Endodermal cell (in vitro differentiated cells): ENCODE measurements around the gene EFCAB8. TPM values are rescaled to one million over a fixed set of nuclear protein-coding genes. Genes with fewer than 3 reads are reported as not detected.

ENCODE experiments used
- DNase-seq: peaks from one replicate; pipeline ENCODE4 v3.0.0-alpha.2; 2017
- H3K27ac ChIP-seq: 2 replicates; pipeline ENCODE4 v1.5.1; 2013; ENCODE audit warnings: mild to moderate bottlenecking, low read depth, low read length, moderate library complexity
- H3K27me3 ChIP-seq: 2 replicates; pipeline ENCODE4 v1.6.1; 2013; ENCODE audit warnings: mild to moderate bottlenecking, low read length, moderate library complexity; ENCODE audit not compliant: insufficient read depth, control insufficient read depth, poor library complexity, severe bottlenecking
- H3K36me3 ChIP-seq: 2 replicates; pipeline ENCODE4 v1.7.0; 2013; ENCODE audit warnings: mild to moderate bottlenecking, low read length, moderate library complexity; ENCODE audit not compliant: control insufficient read depth, insufficient read depth
- H3K4me1 ChIP-seq: one replicate; pipeline ENCODE4 v1.7.0; 2013; ENCODE audit warnings: low read length; ENCODE audit not compliant: control insufficient read depth, insufficient read depth
- H3K4me3 ChIP-seq: 2 replicates; pipeline ENCODE4 v1.5.1; 2013; ENCODE audit warnings: mild to moderate bottlenecking, low read length, moderate library complexity
- H3K9ac ChIP-seq: 2 replicates; pipeline ENCODE4 v1.6.1; 2013; ENCODE audit warnings: mild to moderate bottlenecking, low read length, moderate library complexity; ENCODE audit not compliant: poor library complexity, severe bottlenecking; ENCODE audit errors: extremely low read depth
- H3K9me3 ChIP-seq: 2 replicates; pipeline ENCODE4 v1.6.1; 2013; ENCODE audit warnings: mild to moderate bottlenecking, low read length, moderate library complexity; ENCODE audit not compliant: control insufficient read depth
- H3K27ac Mint-ChIP-seq: 2 replicates; pipeline ENCODE4 v1.8.0; 2020; ENCODE audit warnings: mixed read lengths
- H3K27me3 Mint-ChIP-seq: 2 replicates; pipeline ENCODE4 v1.8.0; 2021; ENCODE audit warnings: mild to moderate bottlenecking, mixed read lengths; ENCODE audit not compliant: insufficient read depth
- H3K36me3 Mint-ChIP-seq: 2 replicates; pipeline ENCODE4 v1.8.0; 2020; ENCODE audit warnings: low read depth, mixed read lengths
- H3K4me1 Mint-ChIP-seq: 2 replicates; pipeline ENCODE4 v1.8.0; 2020; ENCODE audit warnings: mixed read lengths
- H3K4me3 Mint-ChIP-seq: 2 replicates; pipeline ENCODE4 v1.8.0; 2020; ENCODE audit warnings: mild to moderate bottlenecking, moderate library complexity, mixed read lengths
- H3K9me3 Mint-ChIP-seq: 2 replicates; pipeline ENCODE4 v1.8.0; 2020; ENCODE audit warnings: mild to moderate bottlenecking, mixed read lengths
- WGBS, 2 experiments: methylation state at CpG; one replicate each; pipeline versions ENCODE4 v1.1.5 to v1.1.7; 2013; ENCODE audit warnings: missing lambda C conversion rate in 2 of 2, mixed read lengths in 1 of 2; ENCODE audit not compliant: insufficient coverage in 1 of 2, insufficient read length in 1 of 2; 5-methylcytosine and 5-hydroxymethylcytosine counted together
- total RNA-seq, 2 donors: library from RNA; stranded (reverse); fragmentation: NEBNext Ultra II Directional in 1 of 2; extraction: Animal tissue kit (Norgen Biotek cat#: 25700) in 1 of 2; gene quantifications; 2 replicates in 1 of 2; 3 replicates in 1 of 2; pipeline ENCODE4 v1.2.1, GENCODE V29; 2021
- TF ChIP-seq, protein P1 (sequence below): fragments of 200-600 bp; sonication (generic); conservative IDR thresholded peaks from 2 replicates; pipeline ENCODE4 v1.5.0; 2021; ENCODE audit warnings: antibody characterized with exemption, mild to moderate bottlenecking

Gene EFCAB8
- total RNA-seq, 2 donors from 2014 or later = 0.44 to 1.0 TPM

DNA sequence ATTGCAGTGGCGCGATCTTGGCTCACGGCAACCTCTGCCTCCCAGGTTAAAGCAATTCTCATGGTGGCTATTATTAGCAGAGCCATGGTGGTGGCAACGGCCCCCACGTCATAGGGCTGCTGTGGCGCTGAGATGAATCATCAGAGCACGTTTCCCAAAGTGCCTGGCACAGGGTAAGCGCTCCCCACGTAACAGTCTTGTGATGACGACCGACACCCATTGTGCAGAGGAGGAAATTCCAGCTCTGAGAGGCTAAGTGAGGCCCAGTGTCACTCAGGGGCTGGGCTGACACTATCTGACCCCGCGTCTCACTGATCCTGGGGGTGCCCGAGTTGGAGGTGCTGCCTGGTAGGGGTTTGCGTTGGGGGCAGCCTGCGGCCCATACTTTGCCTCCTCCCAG is 129.3 kb downstream of the EFCAB8 start:
- 96 to 97% methylated on average over 11 to 16 of the region's 16 CpGs for WGBS, 2 experiments
- no peak overlapping the region for H3K4me3 Mint-ChIP-seq

DNA sequence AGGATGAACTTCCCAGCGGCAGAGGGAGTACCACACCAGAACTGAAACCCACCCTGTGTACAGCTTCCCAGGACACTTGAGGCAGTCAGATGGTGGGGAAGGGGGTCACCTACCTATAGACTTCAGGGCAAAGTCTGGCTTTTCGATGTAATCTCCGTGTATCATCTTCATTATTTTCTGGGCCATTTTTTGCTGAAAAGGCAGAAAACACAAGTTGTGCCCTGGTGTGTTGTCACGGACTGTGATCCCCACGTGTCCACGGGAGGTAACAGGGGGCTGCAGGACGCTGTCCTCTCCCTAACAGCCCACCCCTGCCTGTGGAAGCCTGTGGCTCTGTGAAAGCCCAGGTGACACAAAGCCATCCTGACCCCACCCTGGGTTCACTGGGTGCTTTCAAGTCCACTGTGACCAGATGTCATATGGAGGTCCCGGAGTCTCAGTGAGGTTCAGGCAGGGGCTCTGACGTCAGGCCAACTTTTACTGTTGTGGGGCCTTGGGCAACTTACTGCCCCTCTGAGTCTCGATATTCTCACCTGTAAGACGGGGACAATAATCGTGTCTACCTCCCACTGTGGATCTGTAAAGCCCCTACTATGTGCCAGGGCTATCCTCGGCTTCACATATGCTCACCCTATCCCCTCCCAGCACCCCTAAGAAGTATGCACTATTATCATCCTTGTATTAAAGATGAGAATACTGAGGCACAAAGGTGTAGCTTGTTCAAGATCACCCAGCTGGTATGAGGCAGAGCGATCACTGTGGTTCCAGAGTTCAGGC is 131.0 kb downstream of the EFCAB8 start:
- Histone ChIP-seq H3K9me3 (no peaks in the 10 kb centered on the region), H3K4me3 (no peak overlapping the region), H3K4me1 (no peaks in the 10 kb centered on the region), H3K36me3 (no peaks in the 10 kb centered on the region), H3K27ac (no peak overlapping the region), H3K27me3 (no peaks in the 10 kb centered on the region), H3K9ac (no peak overlapping the region)
- no peak overlapping the region for H3K4me3 Mint-ChIP-seq
- peaks cover 10% of the 10 kb centered on the region for H3K4me1 Mint-ChIP-seq
- H3K27ac Mint-ChIP-seq = no peak overlapping the region
- TF ChIP-seq, protein P1, sequence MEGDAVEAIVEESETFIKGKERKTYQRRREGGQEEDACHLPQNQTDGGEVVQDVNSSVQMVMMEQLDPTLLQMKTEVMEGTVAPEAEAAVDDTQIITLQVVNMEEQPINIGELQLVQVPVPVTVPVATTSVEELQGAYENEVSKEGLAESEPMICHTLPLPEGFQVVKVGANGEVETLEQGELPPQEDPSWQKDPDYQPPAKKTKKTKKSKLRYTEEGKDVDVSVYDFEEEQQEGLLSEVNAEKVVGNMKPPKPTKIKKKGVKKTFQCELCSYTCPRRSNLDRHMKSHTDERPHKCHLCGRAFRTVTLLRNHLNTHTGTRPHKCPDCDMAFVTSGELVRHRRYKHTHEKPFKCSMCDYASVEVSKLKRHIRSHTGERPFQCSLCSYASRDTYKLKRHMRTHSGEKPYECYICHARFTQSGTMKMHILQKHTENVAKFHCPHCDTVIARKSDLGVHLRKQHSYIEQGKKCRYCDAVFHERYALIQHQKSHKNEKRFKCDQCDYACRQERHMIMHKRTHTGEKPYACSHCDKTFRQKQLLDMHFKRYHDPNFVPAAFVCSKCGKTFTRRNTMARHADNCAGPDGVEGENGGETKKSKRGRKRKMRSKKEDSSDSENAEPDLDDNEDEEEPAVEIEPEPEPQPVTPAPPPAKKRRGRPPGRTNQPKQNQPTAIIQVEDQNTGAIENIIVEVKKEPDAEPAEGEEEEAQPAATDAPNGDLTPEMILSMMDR = no peak
- no peak for DNase-seq
- peaks cover under 1% of the 10 kb centered on the region for H3K9me3 Mint-ChIP-seq
- no peaks in the 10 kb centered on the region for H3K36me3 Mint-ChIP-seq
- H3K27me3 Mint-ChIP-seq = no peaks in the 10 kb centered on the region
- WGBS, 2 experiments = 87 to 89% methylated on average over 11 to 14 of the region's 14 CpGs

More for the DNA sequence above, 129.3 kb downstream of the EFCAB8 start:
- TF ChIP-seq, protein P1 = no peak
- H3K9me3 Mint-ChIP-seq = no peaks in the 10 kb centered on the region
- no peak for DNase-seq
- no peaks in the 10 kb centered on the region for H3K36me3 ChIP-seq
- H3K9ac ChIP-seq = no peak overlapping the region
- peaks cover 17% of the 10 kb centered on the region for H3K4me1 Mint-ChIP-seq
- no peaks in the 10 kb centered on the region for H3K27me3 ChIP-seq
- no peak overlapping the region for H3K27ac ChIP-seq
- no peaks in the 10 kb centered on the region for H3K9me3 ChIP-seq
- H3K4me3 ChIP-seq = no peak overlapping the region
- H3K4me1 ChIP-seq = no peaks in the 10 kb centered on the region
- H3K36me3 Mint-ChIP-seq = no peaks in the 10 kb centered on the region
- no peak overlapping the region for H3K27ac Mint-ChIP-seq
- H3K27me3 Mint-ChIP-seq = no peaks in the 10 kb centered on the region

DNA sequence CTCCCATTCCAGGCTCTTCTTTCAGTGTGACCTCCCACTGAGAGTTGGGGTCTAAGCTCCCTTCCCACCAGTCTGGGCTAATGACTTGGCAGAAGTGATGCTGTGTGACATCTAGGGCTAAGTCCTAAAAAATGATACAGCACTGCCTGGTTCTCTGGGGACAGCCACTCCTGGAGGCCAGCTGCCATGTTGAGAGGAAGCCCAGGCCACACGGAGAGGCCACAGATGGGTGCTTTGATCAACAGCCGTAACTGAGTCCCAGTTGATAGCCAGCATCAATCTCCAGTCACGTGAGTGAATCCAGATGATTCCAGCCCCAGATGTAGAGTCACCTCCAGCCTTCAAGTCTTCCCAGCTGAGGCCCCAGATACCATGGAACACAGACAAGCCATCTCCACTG is 131.7 kb downstream of the EFCAB8 start:
- no peaks in the 10 kb centered on the region for H3K27me3 ChIP-seq

More for the DNA sequence above, 131.7 kb downstream of the EFCAB8 start:
- 85 to 90% methylated on average over 2 to 3 of the region's 3 CpGs for WGBS, 2 experiments
- Histone ChIP-seq H3K9ac (no peak overlapping the region), H3K4me3 (no peak overlapping the region), H3K9me3 (peaks cover 4% of the 10 kb centered on the region), H3K27ac (no peak overlapping the region), H3K36me3 (no peaks in the 10 kb centered on the region), H3K4me1 (no peaks in the 10 kb centered on the region)
- Mint-ChIP-seq H3K36me3 (no peaks in the 10 kb centered on the region), H3K27me3 (no peaks in the 10 kb centered on the region), H3K4me3 (no peak overlapping the region), H3K4me1 (peaks cover 3% of the 10 kb centered on the region), H3K9me3 (peaks cover 7% of the 10 kb centered on the region), H3K27ac (no peak overlapping the region)
- no peak for DNase-seq
- TF ChIP-seq, protein P1 = no peak
